RWPE1 (cell line): Measurements from ENCODE around the gene ZNF462.

Source experiments
- CTCF ChIA-PET: fragments of 350-600 bp; sonication (Branson Sonifier 250); formaldehyde crosslinking; extraction: SDS; loops from one replicate; lab custom pipeline; 2021; lab: Yijun Ruan, JAX
- POLR2A ChIA-PET: fragments of 400-600 bp; formaldehyde crosslinking; extraction: SDS; loops from one replicate; lab custom pipeline; 2020; ENCODE audit warnings: antibody characterized with exemption; ENCODE audit not compliant: low non-redundant PET; lab: Yijun Ruan, JAX
- DNase-seq: peaks from one replicate; pipeline ENCODE4 v3.0.0; 2012; ENCODE audit warnings: low spot score
- H3K27ac ChIP-seq: fragments of 450-650 bp; 2 replicates; pipeline ENCODE4 v1.5.1; 2017
- TF ChIP-seq, protein P1 (sequence below): fragments of 450-650 bp; conservative IDR thresholded peaks from 2 replicates; pipeline ENCODE4 v1.5.1; 2017; ENCODE audit warnings: low read depth, mild to moderate bottlenecking

The ZNF462 gene

GRCh38 chr9:107036367-107036766 lies 173.4 kb downstream of the ZNF462 start:
- ChIA-PET CTCF (no interaction called here), POLR2A (no interaction called here)
- TF ChIP-seq, protein P1, sequence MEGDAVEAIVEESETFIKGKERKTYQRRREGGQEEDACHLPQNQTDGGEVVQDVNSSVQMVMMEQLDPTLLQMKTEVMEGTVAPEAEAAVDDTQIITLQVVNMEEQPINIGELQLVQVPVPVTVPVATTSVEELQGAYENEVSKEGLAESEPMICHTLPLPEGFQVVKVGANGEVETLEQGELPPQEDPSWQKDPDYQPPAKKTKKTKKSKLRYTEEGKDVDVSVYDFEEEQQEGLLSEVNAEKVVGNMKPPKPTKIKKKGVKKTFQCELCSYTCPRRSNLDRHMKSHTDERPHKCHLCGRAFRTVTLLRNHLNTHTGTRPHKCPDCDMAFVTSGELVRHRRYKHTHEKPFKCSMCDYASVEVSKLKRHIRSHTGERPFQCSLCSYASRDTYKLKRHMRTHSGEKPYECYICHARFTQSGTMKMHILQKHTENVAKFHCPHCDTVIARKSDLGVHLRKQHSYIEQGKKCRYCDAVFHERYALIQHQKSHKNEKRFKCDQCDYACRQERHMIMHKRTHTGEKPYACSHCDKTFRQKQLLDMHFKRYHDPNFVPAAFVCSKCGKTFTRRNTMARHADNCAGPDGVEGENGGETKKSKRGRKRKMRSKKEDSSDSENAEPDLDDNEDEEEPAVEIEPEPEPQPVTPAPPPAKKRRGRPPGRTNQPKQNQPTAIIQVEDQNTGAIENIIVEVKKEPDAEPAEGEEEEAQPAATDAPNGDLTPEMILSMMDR = no peak
- no peak for DNase-seq
- H3K27ac ChIP-seq = no peak overlapping the region

- POLR2A ChIA-PET = no interaction called here
- no peak for DNase-seq
Measured at GRCh38 chr9:107039542-107039941, 176.6 kb downstream of the ZNF462 start.

GRCh38 chr9:107042606-107043005 lies 179.6 kb downstream of the ZNF462 start:
- no peak for DNase-seq
- no peak overlapping the region for H3K27ac ChIP-seq
- POLR2A ChIA-PET = no interaction called here
- CTCF ChIA-PET = no interaction called here
- TF ChIP-seq, protein P1 = no peak

More at GRCh38 chr9:107039542-107039941, 176.6 kb downstream of the ZNF462 start:
- CTCF ChIA-PET = no interaction called here
- TF ChIP-seq, protein P1 = no peak
- no peak overlapping the region for H3K27ac ChIP-seq

DNA sequence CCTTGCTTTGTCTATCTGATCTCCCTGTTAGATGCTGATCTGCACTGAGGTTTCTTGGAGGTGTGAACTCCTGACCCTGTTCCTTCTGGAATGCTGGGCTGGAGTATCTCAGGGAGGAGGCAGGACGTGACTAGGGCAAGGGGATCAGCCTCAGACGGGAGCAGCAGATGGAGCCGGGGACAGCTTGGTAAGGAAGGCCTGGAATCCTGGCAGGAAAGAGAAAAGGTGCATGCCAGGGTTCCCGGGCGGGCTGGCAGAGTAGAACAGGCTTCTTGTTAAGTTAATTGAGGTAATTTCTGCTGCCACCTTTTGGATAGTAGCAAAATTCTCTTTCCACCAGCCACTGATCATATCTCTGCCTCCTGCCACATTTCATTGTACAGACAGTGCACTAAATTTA lies 180.9 kb downstream of the ZNF462 start:
- ChIA-PET POLR2A (no interaction called here), CTCF (interaction anchor here (0.6 kb wide), 1 partner anchor 282 kb away, joined by 3 read pairs; no protein-coding TSS in a partner anchor)
- H3K27ac ChIP-seq = no peak overlapping the region
- TF ChIP-seq, protein P1 = no peak
- no peak for DNase-seq

DNA sequence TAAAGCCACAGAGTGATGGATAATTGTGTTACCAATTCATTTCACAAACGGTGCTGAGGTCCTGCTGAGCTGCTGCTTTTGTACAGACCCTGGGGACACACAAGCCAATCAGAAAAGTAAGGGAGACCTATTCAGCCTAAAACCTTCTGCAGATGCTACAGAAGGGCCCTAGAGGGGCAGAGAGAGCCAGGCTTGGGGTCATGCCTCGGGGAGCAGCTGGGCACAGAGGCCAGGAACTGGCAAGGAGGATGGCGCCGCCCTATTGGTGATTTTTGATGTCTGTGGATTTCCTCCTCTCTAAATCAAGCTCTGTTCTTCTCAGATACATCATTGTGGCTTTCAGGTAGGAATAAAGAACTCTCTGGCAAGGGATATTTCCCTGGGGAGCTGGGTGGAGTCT lies 181.9 kb downstream of the ZNF462 start:
- DNase-seq = no peak
- CTCF ChIA-PET = interaction anchor here (0.5 to 1.1 kb wide), 4 partner anchors 32 to 840 kb away, joined by 3 to 6 read pairs (median 4); no protein-coding TSS in a partner anchor
- TF ChIP-seq, protein P1 = no peak
- POLR2A ChIA-PET = no interaction called here
- no peak overlapping the region for H3K27ac ChIP-seq

- TF ChIP-seq, protein P1 = no peak
- POLR2A ChIA-PET = no interaction called here
- DNase-seq = no peak
- CTCF ChIA-PET = interaction anchor here (0.6 kb wide), 1 partner anchor 31 kb away, joined by 3 read pairs; no protein-coding TSS in a partner anchor
- no peak overlapping the region for H3K27ac ChIP-seq
Measured at GRCh38 chr9:107046692-107047091, 183.7 kb downstream of the ZNF462 start.
